HepG2 (cell line): ENCODE results near the gene RPS10. TPM values are rescaled to one million over a fixed set of nuclear protein-coding genes. Genes with fewer than 3 reads are reported as not detected.

ENCODE experiments used
- CSRNP2 ChIP-seq: sonication (generic); formaldehyde crosslinking; conservative IDR thresholded peaks from 2 replicates; pipeline ENCODE4 v1.8.0; 2022; ENCODE audit warnings: low read depth, missing genetic modification reagents
- ELF4 ChIP-seq: sonication (generic); formaldehyde crosslinking; IDR thresholded peaks from 2 replicates; pipeline ENCODE4 v1.5.0; 2020; ENCODE audit warnings: missing genetic modification reagents, mild to moderate bottlenecking, moderate library complexity, borderline replicate concordance
- FOXM1 ChIP-seq: sonication (generic); formaldehyde crosslinking; IDR thresholded peaks from 2 replicates; pipeline ENCODE4 v1.5.0; 2020; ENCODE audit warnings: missing genetic modification reagents
- GTF2F1 ChIP-seq: fragments of 150-350 bp; IDR thresholded peaks from 2 replicates; pipeline ENCODE4 v1.6.1; 2014; ENCODE audit warnings: low read length
- GTF3A ChIP-seq: sonication (generic); formaldehyde crosslinking; conservative IDR thresholded peaks from 2 replicates; pipeline ENCODE4 v1.4.0; 2020; ENCODE audit warnings: mild to moderate bottlenecking, missing genetic modification reagents
- KDM3A ChIP-seq: IDR thresholded peaks from 2 replicates; pipeline ENCODE4 v1.6.1; 2018; ENCODE audit warnings: low read depth, missing compliant biosample characterization
- MBNL3 ChIP-seq: fragments of 250-450 bp; sonication (Bioruptor Pico); conservative IDR thresholded peaks from 2 replicates; pipeline ENCODE4 v1.8.0; 2022; ENCODE audit warnings: mild to moderate bottlenecking, inconsistent platforms
- MTA3 ChIP-seq: sonication (generic); formaldehyde crosslinking; IDR thresholded peaks from 2 replicates; pipeline ENCODE4 v1.4.0; 2020; ENCODE audit warnings: missing genetic modification reagents
- POLR2AphosphoS5 ChIP-seq: IDR thresholded peaks from 2 replicates; pipeline ENCODE4 v1.6.1; 2012; ENCODE audit warnings: low read depth, low read length
- SYNCRIP ChIP-seq: fragments of 200-400 bp; formaldehyde crosslinking; IDR thresholded peaks from 2 replicates; pipeline ENCODE4 v1.6.1; 2018; ENCODE audit warnings: mild to moderate bottlenecking, low read depth, low read length; ENCODE audit not compliant: insufficient read depth
- TEAD3 ChIP-seq: optimal IDR thresholded peaks from 2 replicates; pipeline ENCODE3; 2016; ENCODE audit warnings: borderline replicate concordance
- ZFAT ChIP-seq: sonication (generic); formaldehyde crosslinking; conservative IDR thresholded peaks from 2 replicates; pipeline ENCODE4 v1.8.1; 2023; ENCODE audit warnings: missing genetic modification reagents, inconsistent platforms
- ZFP37 ChIP-seq: sonication (generic); formaldehyde crosslinking; IDR thresholded peaks from 2 replicates; pipeline ENCODE4 v1.4.0; 2020; ENCODE audit warnings: missing genetic modification reagents, borderline replicate concordance
- ZNF260 ChIP-seq: sonication (generic); formaldehyde crosslinking; IDR thresholded peaks from 2 replicates; pipeline ENCODE4 v1.4.0; 2020; ENCODE audit warnings: missing genetic modification reagents, low read depth, mild to moderate bottlenecking, borderline replicate concordance
- ZNF30 ChIP-seq: sonication (generic); formaldehyde crosslinking; IDR thresholded peaks from 2 replicates; pipeline ENCODE4 v1.5.0; 2020; ENCODE audit warnings: mild to moderate bottlenecking, missing genetic modification reagents
- ZNF343 ChIP-seq: sonication (generic); formaldehyde crosslinking; IDR thresholded peaks from 2 replicates; pipeline ENCODE4 v1.4.0; 2020; ENCODE audit warnings: mild to moderate bottlenecking, missing genetic modification reagents
- ZNF605 ChIP-seq: sonication (generic); formaldehyde crosslinking; IDR thresholded peaks from 2 replicates; pipeline ENCODE4 v1.8.0; 2022; ENCODE audit warnings: mild to moderate bottlenecking, missing genetic modification reagents
- ZNF670 ChIP-seq: sonication (generic); formaldehyde crosslinking; IDR thresholded peaks from 2 replicates; pipeline ENCODE4 v1.8.0; 2022; ENCODE audit warnings: mild to moderate bottlenecking, missing genetic modification reagents, borderline replicate concordance
- ZNF674 ChIP-seq: sonication (generic); formaldehyde crosslinking; IDR thresholded peaks from 2 replicates; pipeline ENCODE4 v1.5.0; 2020; ENCODE audit warnings: low read depth, mild to moderate bottlenecking, missing genetic modification reagents
- ZNF703 ChIP-seq: sonication (generic); formaldehyde crosslinking; IDR thresholded peaks from 2 replicates; pipeline ENCODE4 v1.5.1; 2020; ENCODE audit warnings: missing genetic modification reagents, mild to moderate bottlenecking, moderate library complexity, borderline replicate concordance
- ZNF746 ChIP-seq: sonication (generic); formaldehyde crosslinking; IDR thresholded peaks from 2 replicates; pipeline ENCODE4 v1.8.0; 2022; ENCODE audit warnings: mild to moderate bottlenecking, missing genetic modification reagents
- ZNF749 ChIP-seq: sonication (generic); formaldehyde crosslinking; IDR thresholded peaks from 2 replicates; pipeline ENCODE4 v1.8.0; 2022; ENCODE audit warnings: mild to moderate bottlenecking, missing genetic modification reagents, moderate library complexity, borderline replicate concordance
- ZNF776 ChIP-seq: sonication (generic); formaldehyde crosslinking; IDR thresholded peaks from 2 replicates; pipeline ENCODE4 v1.4.0; 2020; ENCODE audit warnings: mild to moderate bottlenecking, missing genetic modification reagents
- ZNF839 ChIP-seq: sonication (generic); formaldehyde crosslinking; IDR thresholded peaks from 2 replicates; pipeline ENCODE4 v1.4.0; 2020; ENCODE audit warnings: missing genetic modification reagents, mild to moderate bottlenecking, borderline replicate concordance
- ZSCAN22 ChIP-seq: sonication (generic); formaldehyde crosslinking; IDR thresholded peaks from 2 replicates; pipeline ENCODE4 v1.4.0; 2020; ENCODE audit warnings: mild to moderate bottlenecking, missing genetic modification reagents
- polyA plus RNA-seq, 8 experiments: library from polyadenylated mRNA; depleted of rRNA in 3 of 8; stranded (reverse) in 7 of 8; unstranded in 1 of 8; fragments of >200 nt; fragmentation: Illumina TruSeq in 4 of 8; extraction: Trizol in 4 of 8; gene quantifications; 2 replicates each; pipeline versions ENCODE4 v1.2.1 to v1.2.3, GENCODE V29; 2011 to 2016; ENCODE audit warnings: low read depth in 4 of 8, missing spikeins in 1 of 8, mixed read lengths in 1 of 8; ENCODE audit not compliant: insufficient read depth in 1 of 8
- total RNA-seq, 5 experiments: library from RNA; depleted of rRNA; stranded (reverse); fragments of >200 nt; fragmentation: Illumina TruSeq; extraction: Trizol; gene quantifications; 2 replicates each; pipeline ENCODE4 v1.2.3, GENCODE V29; 2016; ENCODE audit warnings: low read depth in 1 of 5
- TF ChIP-seq, protein P1 (sequence below): sonication (generic); formaldehyde crosslinking; IDR thresholded peaks from 2 replicates; pipeline ENCODE4 v1.8.1; 2022; ENCODE audit warnings: low read depth, mild to moderate bottlenecking, missing genetic modification reagents

RPS10 gene
- total and polyA plus RNA-seq, 2 of the 13 experiments (the other 11 are each of a cell fraction or from before 2014, with no cell fraction given), result 2,909 to 4,648 TPM

DNA sequence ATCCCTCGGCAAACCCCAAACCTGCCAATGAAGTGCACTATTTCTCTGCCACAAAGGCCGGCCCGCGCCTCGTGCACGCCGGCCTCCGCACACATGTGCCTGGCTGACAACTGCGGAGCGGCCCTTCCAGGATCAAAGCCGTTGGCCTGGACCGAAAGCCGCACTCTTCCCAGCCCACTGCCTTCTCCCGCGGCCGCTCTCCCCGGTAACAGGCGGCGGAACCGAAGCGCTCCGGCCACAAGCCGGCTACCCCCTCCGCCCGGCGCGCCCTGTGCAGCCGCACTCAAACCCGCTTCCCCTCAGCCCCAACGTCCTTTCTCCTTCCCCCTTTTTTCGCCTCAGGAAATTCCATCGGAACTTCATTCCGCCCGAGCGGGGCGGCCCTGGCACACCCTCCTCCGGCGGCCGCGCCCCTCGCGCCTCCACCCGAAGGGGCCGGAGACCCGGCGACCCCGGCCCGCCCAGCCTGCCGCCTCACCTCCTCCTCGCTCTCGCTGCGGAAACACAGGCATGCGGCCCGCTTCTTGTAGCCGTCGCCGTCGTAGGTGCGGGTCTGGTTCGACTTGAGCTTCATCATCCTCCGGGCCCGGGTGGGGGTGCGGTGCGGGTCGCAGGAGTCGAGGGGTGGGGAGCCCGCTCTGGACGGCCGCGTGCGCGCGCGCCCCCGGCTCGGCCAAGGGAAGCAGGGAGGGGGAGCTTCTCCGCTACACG lies 33.9 kb downstream of the RPS10 start (continued):
- TF ChIP-seq, protein P1, sequence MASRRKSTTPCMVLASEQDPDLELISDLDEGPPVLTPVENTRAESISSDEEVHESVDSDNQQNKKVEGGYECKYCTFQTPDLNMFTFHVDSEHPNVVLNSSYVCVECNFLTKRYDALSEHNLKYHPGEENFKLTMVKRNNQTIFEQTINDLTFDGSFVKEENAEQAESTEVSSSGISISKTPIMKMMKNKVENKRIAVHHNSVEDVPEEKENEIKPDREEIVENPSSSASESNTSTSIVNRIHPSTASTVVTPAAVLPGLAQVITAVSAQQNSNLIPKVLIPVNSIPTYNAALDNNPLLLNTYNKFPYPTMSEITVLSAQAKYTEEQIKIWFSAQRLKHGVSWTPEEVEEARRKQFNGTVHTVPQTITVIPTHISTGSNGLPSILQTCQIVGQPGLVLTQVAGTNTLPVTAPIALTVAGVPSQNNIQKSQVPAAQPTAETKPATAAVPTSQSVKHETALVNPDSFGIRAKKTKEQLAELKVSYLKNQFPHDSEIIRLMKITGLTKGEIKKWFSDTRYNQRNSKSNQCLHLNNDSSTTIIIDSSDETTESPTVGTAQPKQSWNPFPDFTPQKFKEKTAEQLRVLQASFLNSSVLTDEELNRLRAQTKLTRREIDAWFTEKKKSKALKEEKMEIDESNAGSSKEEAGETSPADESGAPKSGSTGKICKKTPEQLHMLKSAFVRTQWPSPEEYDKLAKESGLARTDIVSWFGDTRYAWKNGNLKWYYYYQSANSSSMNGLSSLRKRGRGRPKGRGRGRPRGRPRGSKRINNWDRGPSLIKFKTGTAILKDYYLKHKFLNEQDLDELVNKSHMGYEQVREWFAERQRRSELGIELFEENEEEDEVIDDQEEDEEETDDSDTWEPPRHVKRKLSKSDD (CRISPR knock-in tag), result no peak
- no peak for TF ChIP-seq TEAD3 (CRISPR knock-in tag)
- 0 out of 2 replicates have a peak, but pooled peaks have one; percentile 28 for TF ChIP-seq ZSCAN22 (CRISPR knock-in tag)
- no peak for TF ChIP-seq GTF2F1
- no peak for TF ChIP-seq ZNF670 (CRISPR knock-in tag)
- no peak for TF ChIP-seq MTA3 (CRISPR knock-in tag)
- peak; percentile 73; the same call in 1 of the 2 replicates for TF ChIP-seq ZFP37
- TF ChIP-seq MBNL3 (CRISPR knock-in tag), result no peak
- no peak; the same call in 1 of the 2 replicates for TF ChIP-seq ZFAT (CRISPR knock-in tag)
- no peak for TF ChIP-seq CSRNP2 (CRISPR knock-in tag)
- TF ChIP-seq ZNF776, result no peak; the same call in none of the 2 replicates
- no peak for TF ChIP-seq POLR2AphosphoS5
- TF ChIP-seq ZNF674 (CRISPR knock-in tag), result no peak
- peak; percentile 72; the same call in 1 of the 2 replicates for TF ChIP-seq ZNF605 (CRISPR knock-in tag)
- no peak for TF ChIP-seq ZNF839 (CRISPR knock-in tag)
- TF ChIP-seq ZNF260 (CRISPR knock-in tag), result no peak
- TF ChIP-seq GTF3A (CRISPR knock-in tag), result no peak
- TF ChIP-seq ZNF30 (CRISPR knock-in tag), result peak; percentile 76; the same call in 1 of the 2 replicates
- TF ChIP-seq ZNF703, result 0 out of 2 replicates have a peak, but pooled peaks have one; percentile 29
- TF ChIP-seq ZNF749 (CRISPR knock-in tag), result no peak
- peak; percentile 10; the same call in 1 of the 2 replicates for TF ChIP-seq ZNF343 (CRISPR knock-in tag)
- TF ChIP-seq ZNF746, result no peak
- 0 out of 2 replicates have a peak, but pooled peaks have one; percentile 19 for TF ChIP-seq FOXM1 (CRISPR knock-in tag)
- no peak for TF ChIP-seq SYNCRIP
- TF ChIP-seq KDM3A (CRISPR knock-in tag), result no peak
- TF ChIP-seq ELF4 (CRISPR knock-in tag), result no peak
